Tibial nerve (tissue), 4 donors: ENCODE measurements around the gene C2CD4A.

Experiments
- CTCF ChIP-seq, 5 experiments: fragments of 200-600 bp in 3 of 5; fragments of 450-650 bp in 2 of 5; sonication (generic) in 3 of 5; IDR thresholded peaks; one replicate each; pipeline ENCODE4 v1.5.1; 2016 to 2019; ENCODE audit warnings: antibody characterized with exemption in 5 of 5, mild to moderate bottlenecking in 3 of 5, moderate library complexity in 2 of 5
- EP300 ChIP-seq, 2 donors: sonication (generic); formaldehyde crosslinking; IDR thresholded peaks; one replicate each; pipeline ENCODE4 v1.6.1; 2017; ENCODE audit warnings: antibody characterized with exemption in 2 of 2, mild to moderate bottlenecking in 1 of 2
- POLR2A ChIP-seq, 2 donors: fragments of 450-650 bp; IDR thresholded peaks; one replicate each; pipeline ENCODE4 v1.6.1; 2017; ENCODE audit warnings: antibody characterized with exemption in 2 of 2, mild to moderate bottlenecking in 2 of 2, moderate library complexity in 2 of 2

- TF ChIP-seq CTCF (IDR thresholded peaks at IDR 0.05) (no peak), POLR2A (IDR thresholded peaks at IDR 0.05) (no peak), EP300 (IDR thresholded peaks at IDR 0.05) (no peak)
These were observed 36.7 kb downstream of the C2CD4A start for GRCh38 chr15:62103431-62103830.
